Spleen (tissue), 11 donors: Measurements from ENCODE around the gene IFNA10. TPM values are rescaled to one million over a fixed set of nuclear protein-coding genes. Genes with fewer than 3 reads are reported as not detected.
A peak's percentile ranks its signal among the peaks of the same experiment; 100 is the strongest.
"Not testable (repeated sequence)": the region's sequence is repeated elsewhere in the genome, so short reads cannot be mapped to it uniquely, and the experiment has no call there.

Experiments used
- DNase-seq: peaks from one replicate; pipeline ENCODE4 v3.0.0-alpha.2; 2020
- H3K27ac ChIP-seq, 8 donors: fragments of 200-600 bp; sonication (generic) in 7 of 8; 1 replicate in 4 of 8; 2 replicates in 4 of 8; pipeline versions ENCODE4 v1.5.0 to v1.8.0; 2016 to 2021; ENCODE audit warnings: inconsistent platforms in 4 of 8, mild to moderate bottlenecking in 4 of 8, moderate library complexity in 1 of 8
- H3K27me3 ChIP-seq, 7 donors: fragments of 200-600 bp; sonication (generic) in 6 of 7; replicated peaks in 1 of 7; 1 replicate in 4 of 7; 2 replicates in 3 of 7; pipeline versions ENCODE4 v1.5.0 to v1.8.0; 2016 to 2021; ENCODE audit warnings: inconsistent platforms in 3 of 7, mild to moderate bottlenecking in 1 of 7
- H3K36me3 ChIP-seq, 6 donors: fragments of 200-600 bp; sonication (generic) in 5 of 6; 1 replicate in 4 of 6; 2 replicates in 2 of 6; pipeline versions ENCODE4 v1.5.0 to v1.8.0; 2016 to 2021; ENCODE audit warnings: inconsistent platforms in 2 of 6
- H3K4me1 ChIP-seq, 6 donors: fragments of 200-600 bp; sonication (generic) in 5 of 6; 1 replicate in 3 of 6; 2 replicates in 3 of 6; pipeline versions ENCODE4 v1.5.0 to v1.8.0; 2016 to 2021; ENCODE audit warnings: inconsistent platforms in 3 of 6
- H3K4me3 ChIP-seq, 8 donors: fragments of 200-600 bp; sonication (generic) in 7 of 8; 1 replicate in 4 of 8; 2 replicates in 4 of 8; pipeline versions ENCODE4 v1.5.0 to v1.8.0; 2016 to 2021; ENCODE audit warnings: inconsistent platforms in 4 of 8, mild to moderate bottlenecking in 4 of 8, moderate library complexity in 2 of 8
- H3K9me3 ChIP-seq, 8 donors: fragments of 200-600 bp; sonication (generic) in 7 of 8; 1 replicate in 4 of 8; 2 replicates in 4 of 8; pipeline versions ENCODE4 v1.5.0 to v1.8.0; 2016 to 2021; ENCODE audit warnings: inconsistent platforms in 4 of 8
- CTCF ChIP-seq, 11 experiments: fragments of 200-600 bp in 7 of 11; fragments of 450-650 bp in 4 of 11; sonication (generic) in 4 of 11; IDR thresholded peaks in 8 of 11; conservative IDR thresholded peaks in 3 of 11; 1 replicate in 7 of 11; 2 replicates in 4 of 11; pipeline versions ENCODE4 v1.4.0 to v1.8.0; 2016 to 2021; ENCODE audit warnings: antibody characterized with exemption in 11 of 11, inconsistent platforms in 4 of 11, mild to moderate bottlenecking in 1 of 11
- POLR2AphosphoS5 ChIP-seq, 3 donors: sonication (generic); formaldehyde crosslinking; IDR thresholded peaks; one replicate each; pipeline ENCODE4 v1.5.1; 2017; ENCODE audit warnings: antibody characterized with exemption in 3 of 3
- WGBS, 5 donors: extraction: QIAGEN DNeasy Blood & Tissue Kit in 3 of 5; methylation state at CpG; one replicate each; pipeline versions ENCODE4 v1.1.5 to v1.1.7; 2013 to 2018; 5-methylcytosine and 5-hydroxymethylcytosine counted together
- intact Hi-C: fragments of 100-400 bp; cut with DNase I; formaldehyde crosslinking; loops from one replicate; pipeline ENCODE4 v1.15.0; 2023; ENCODE audit warnings: low total_unique reads
- polyA plus RNA-seq, 3 donors: library from polyadenylated mRNA; stranded (reverse); fragments of 200-250 nt; gene quantifications; one replicate each; pipeline ENCODE4 v1.2.1, GENCODE V29; 2013
- total RNA-seq, 7 donors: library from RNA; depleted of rRNA in 3 of 7; stranded (reverse); fragments of >200 nt in 3 of 7; fragmentation: NEBNext Ultra II Directional in 4 of 7; extraction: Animal tissue kit (Norgen Biotek cat#: 25700) in 4 of 7; gene quantifications; one replicate each; pipeline versions ENCODE4 v1.1.0 to v1.2.1, GENCODE V29; 2016 to 2021
- donor health status: healthy with polysubstance abuse.
- donor health status: DM: no; HTN: no; CAD: no; lungs with moderate emphysema.
- donor health status: DM: no; HTN: no; CAD: no.
- donor health status: Bipolar disorder and iron deficiency.
- donor health status: healthy.
- donor health status: DM: no; HTN: no; CAD: no.
- donor health status: DM: yes; HTN: yes; CAD: no.

Gene IFNA10
- total and polyA plus RNA-seq, 10 donors, result not detected

GRCh38 chr9:21194867-21195776 is 11.8 kb downstream of the IFNA10 start:
- H3K9me3 ChIP-seq, H3K4me1 ChIP-seq, H3K36me3 ChIP-seq, H3K4me3 ChIP-seq, H3K27ac ChIP-seq, intact Hi-C loops, DNase-seq, H3K27me3 ChIP-seq: not testable (repeated sequence)
- peak in 10 of 11 experiments; percentile 30 to 77 (median 55) for TF ChIP-seq CTCF (IDR thresholded peaks at IDR 0.05 in 8 of 11, conservative IDR thresholded peaks at IDR 0.05 in 3 of 11)
- WGBS, 5 donors, result 31 to 38% (median 33%) methylated on average over 6 of the region's 6 CpGs

- DNase-seq, H3K27ac ChIP-seq, H3K4me3 ChIP-seq, intact Hi-C loops, H3K27me3 ChIP-seq, H3K36me3 ChIP-seq, H3K9me3 ChIP-seq, H3K4me1 ChIP-seq: not testable (repeated sequence)
- 85 to 93% (median 89%) methylated on average over 3 of the region's 3 CpGs for WGBS, 5 donors
Measured at GRCh38 chr9:21187487-21187886, 19.5 kb downstream of the IFNA10 start, which contains the start of gene IFNA4. IFNA4 (minus strand) TSS chr9:21187587; CDS start chr9:21187531, 56 bp downstream.

GRCh38 chr9:21182810-21183736 is 23.9 kb downstream of the IFNA10 start:
- H3K9me3 ChIP-seq, H3K4me3 ChIP-seq, H3K27ac ChIP-seq, DNase-seq, H3K4me1 ChIP-seq, intact Hi-C loops, H3K27me3 ChIP-seq, H3K36me3 ChIP-seq: not testable (repeated sequence)
- WGBS, 5 donors, result 28 to 38% (median 30%) methylated on average over 4 of the region's 4 CpGs
- peak in 7 of 11 experiments; percentile 26 to 65 (median 57) for TF ChIP-seq CTCF (IDR thresholded peaks at IDR 0.05 in 8 of 11, conservative IDR thresholded peaks at IDR 0.05 in 3 of 11)

- Histone ChIP-seq H3K27me3 (no peaks in the 10 kb centered on the region), H3K36me3 (no peaks in the 10 kb centered on the region), H3K4me1 (no peaks in the 10 kb centered on the region), H3K4me3 (no peak overlapping the region), H3K9me3 (no peaks in the 10 kb centered on the region), H3K27ac (no peak overlapping the region)
- WGBS, 5 donors, result 84 to 96% (median 92%) methylated on average over 2 of the region's 2 CpGs
- no peak for DNase-seq
- TF ChIP-seq CTCF (IDR thresholded peaks at IDR 0.05 in 8 of 11, conservative IDR thresholded peaks at IDR 0.05 in 3 of 11) (no peak), POLR2AphosphoS5 (IDR thresholded peaks at IDR 0.05) (no peak)
- intact Hi-C loops, result no loop called here
Measured at GRCh38 chr9:21174671-21175070, 32.3 kb downstream of the IFNA10 start.
